WTC11 (cell line): ENCODE measurements around the gene GSTO2. TPM values are rescaled to one million over a fixed set of nuclear protein-coding genes. Genes with fewer than 3 reads are reported as not detected.

ENCODE experiments used
- ATAC-seq: fragments of 200-7000 bp; cut with Tn5 transposase; 2 replicates; pipeline ENCODE4 v1.10.0; 2021; ENCODE audit warnings: mild to moderate bottlenecking, moderate library complexity
- CTCF ChIA-PET: fragments of 300-600 bp; sonication (Branson Sonifier 250); formaldehyde crosslinking; loops from one replicate; lab custom pipeline; 2021; ENCODE audit warnings: antibody characterized with exemption; lab: Charles Lee
- POLR2A ChIA-PET: fragments of 350-600 bp; sonication (Branson Sonifier 250); formaldehyde crosslinking; loops from one replicate; lab custom pipeline; 2021; ENCODE audit warnings: antibody characterized with exemption; lab: Charles Lee
- DNase-seq: peaks from one replicate; pipeline ENCODE4 v3.0.0; 2021; ENCODE audit warnings: low spot score
- H3K27ac Mint-ChIP-seq: 2 replicates; pipeline ENCODE4 v1.8.0; 2021; ENCODE audit warnings: mixed read lengths
- H3K27me3 Mint-ChIP-seq: 2 replicates; pipeline ENCODE4 v1.8.0; 2021; ENCODE audit warnings: low read depth, mild to moderate bottlenecking, moderate library complexity, mixed read lengths
- H3K36me3 Mint-ChIP-seq: 2 replicates; pipeline ENCODE4 v1.8.0; 2021; ENCODE audit warnings: mixed read lengths
- H3K4me1 Mint-ChIP-seq: 2 replicates; pipeline ENCODE4 v1.8.0; 2022; ENCODE audit warnings: mixed read lengths
- H3K4me3 Mint-ChIP-seq: 2 replicates; pipeline ENCODE4 v1.8.0; 2021; ENCODE audit warnings: mild to moderate bottlenecking, moderate library complexity, mixed read lengths
- H3K9me3 Mint-ChIP-seq: 2 replicates; pipeline ENCODE4 v1.8.0; 2021; ENCODE audit warnings: mixed read lengths
- ARID4B ChIP-seq: sonication (generic); formaldehyde crosslinking; IDR thresholded peaks from 2 replicates; pipeline ENCODE4 v1.8.0; 2023; ENCODE audit warnings: missing genetic modification reagents, mild to moderate bottlenecking, borderline replicate concordance
- CREM ChIP-seq: sonication (generic); formaldehyde crosslinking; IDR thresholded peaks from 2 replicates; pipeline ENCODE4 v1.8.1; 2022; ENCODE audit warnings: mild to moderate bottlenecking, missing genetic modification reagents, moderate library complexity
- EMX1 ChIP-seq: fragments of 250-450 bp; sonication (Bioruptor Pico); IDR thresholded peaks from 2 replicates; pipeline ENCODE4 v1.8.0; 2021; ENCODE audit warnings: mild to moderate bottlenecking
- GRHL2 ChIP-seq: fragments of 250-450 bp; sonication (Bioruptor Pico); IDR thresholded peaks from 2 replicates; pipeline ENCODE4 v1.8.0; 2022; ENCODE audit warnings: mild to moderate bottlenecking, moderate library complexity; ENCODE audit not compliant: insufficient replicate concordance, severe bottlenecking
- HMGA2 ChIP-seq: fragments of 250-450 bp; sonication (Bioruptor Pico); IDR thresholded peaks from 2 replicates; pipeline ENCODE4 v1.4.0; 2021; ENCODE audit warnings: mild to moderate bottlenecking, moderate library complexity
- RELA ChIP-seq: sonication (generic); formaldehyde crosslinking; IDR thresholded peaks from 2 replicates; pipeline ENCODE4 v1.8.1; 2022; ENCODE audit warnings: missing genetic modification reagents, mild to moderate bottlenecking, borderline replicate concordance
- TCF7 ChIP-seq: sonication (generic); formaldehyde crosslinking; IDR thresholded peaks from 2 replicates; pipeline ENCODE4 v1.8.0; 2022; ENCODE audit warnings: mild to moderate bottlenecking, low read depth, missing genetic modification reagents, moderate library complexity
- TEAD1 ChIP-seq: sonication (generic); formaldehyde crosslinking; IDR thresholded peaks from 2 replicates; pipeline ENCODE4 v1.8.0; 2022; ENCODE audit warnings: mild to moderate bottlenecking, missing genetic modification reagents
- ZBTB43 ChIP-seq: sonication (generic); formaldehyde crosslinking; IDR thresholded peaks from 2 replicates; pipeline ENCODE4 v1.8.1; 2023; ENCODE audit warnings: mild to moderate bottlenecking, missing genetic modification reagents
- ZNF396 ChIP-seq: fragments of 250-450 bp; sonication (Bioruptor Pico); IDR thresholded peaks from 2 replicates; pipeline ENCODE4 v1.8.0; 2021; ENCODE audit warnings: mild to moderate bottlenecking, moderate library complexity, borderline replicate concordance
- total RNA-seq: library from RNA; stranded (reverse); gene quantifications from 3 replicates; pipeline ENCODE4 v1.2.3, GENCODE V29; 2021

Gene GSTO2
- total RNA-seq, 1 experiment from 2014 or later: 10.7 TPM

- TF ChIP-seq ARID4B (CRISPR knock-in tag): no peak
- no peak for TF ChIP-seq GRHL2 (CRISPR knock-in tag)
- TF ChIP-seq EMX1 (CRISPR knock-in tag): no peak
Observed at GRCh38 chr10:104300002-104300735, 31.2 kb downstream of the GSTO2 start (continued).

- Mint-ChIP-seq H3K4me3 (no peak overlapping the region), H3K27me3 (peaks cover 3% of the 10 kb centered on the region; the same call in 1 of the 2 replicates), H3K27ac (no peak overlapping the region), H3K36me3 (peaks cover 28% of the 10 kb centered on the region), H3K4me1 (peaks cover 15% of the 10 kb centered on the region), H3K9me3 (peaks cover 32% of the 10 kb centered on the region)
- ATAC-seq (no peak), DNase-seq (no peak)
- TF ChIP-seq ZNF396 (no peak), TEAD1 (CRISPR knock-in tag) (no peak), ARID4B (CRISPR knock-in tag) (no peak), CREM (CRISPR knock-in tag) (no peak), TCF7 (CRISPR knock-in tag) (no peak), RELA (CRISPR knock-in tag) (no peak), HMGA2 (CRISPR knock-in tag) (no peak), ZBTB43 (CRISPR knock-in tag) (no peak)
- ChIA-PET CTCF (interaction anchor here (0.7 to 1.6 kb wide), 3 partner anchors 26 to 53 kb away, joined by 3 to 10 read pairs (median 4); partner anchors contain the start of genes CFAP58 and ITPRIP), POLR2A (interaction anchor here (0.5 kb wide), 1 partner anchor 42 kb away, joined by 3 read pairs; no protein-coding TSS in a partner anchor)
Observed at GRCh38 chr10:104300736-104301292, 31.8 kb downstream of the GSTO2 start.
